Loucy (cell line): ENCODE results near the gene POLR3B.

Experiments used
- EZH2phosphoT487 ChIP-seq: fragments of 200-600 bp; IDR thresholded peaks from 2 replicates; pipeline ENCODE4 v1.6.1; 2018; ENCODE audit warnings: antibody characterized with exemption, mild to moderate bottlenecking, moderate library complexity, borderline replicate concordance
- TF ChIP-seq, protein P1 (sequence below): fragments of 200-600 bp; sonication (generic); conservative IDR thresholded peaks from 2 replicates; pipeline ENCODE4 v1.5.1; 2014; ENCODE audit warnings: mild to moderate bottlenecking, antibody characterized with exemption, low read length

DNA sequence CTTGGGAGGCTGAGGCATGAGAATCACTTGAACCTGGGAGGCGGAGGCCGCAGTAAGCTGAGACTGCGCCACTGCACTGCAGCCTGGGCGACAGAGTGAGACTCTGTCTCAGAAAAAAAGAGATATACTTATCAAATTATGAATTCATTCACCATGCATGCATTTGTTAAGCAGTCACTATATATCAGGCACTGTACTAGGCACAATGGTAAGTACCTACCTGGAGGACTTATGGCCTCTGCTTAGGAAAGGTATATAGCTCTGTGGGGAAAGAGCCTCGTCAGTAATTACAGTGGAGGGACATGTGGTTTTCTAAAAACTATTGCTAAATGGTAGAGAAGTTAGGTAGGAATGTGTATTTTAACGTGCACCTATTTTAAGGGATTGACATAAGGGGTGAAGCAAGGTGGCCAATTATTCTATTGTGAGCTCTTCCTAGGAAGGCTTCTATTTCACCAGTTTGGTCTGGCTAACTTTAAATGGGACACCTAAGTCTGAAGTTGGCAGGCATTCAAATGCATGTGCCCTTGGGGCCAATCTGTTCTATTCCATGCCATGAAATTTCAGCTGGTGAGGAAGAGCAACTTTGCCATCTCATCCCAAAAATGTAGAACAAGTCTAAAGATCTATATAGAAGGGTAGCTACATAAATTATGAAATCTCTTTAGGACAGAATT is 40.0 kb upstream of the POLR3B start:
- TF ChIP-seq, protein P1, sequence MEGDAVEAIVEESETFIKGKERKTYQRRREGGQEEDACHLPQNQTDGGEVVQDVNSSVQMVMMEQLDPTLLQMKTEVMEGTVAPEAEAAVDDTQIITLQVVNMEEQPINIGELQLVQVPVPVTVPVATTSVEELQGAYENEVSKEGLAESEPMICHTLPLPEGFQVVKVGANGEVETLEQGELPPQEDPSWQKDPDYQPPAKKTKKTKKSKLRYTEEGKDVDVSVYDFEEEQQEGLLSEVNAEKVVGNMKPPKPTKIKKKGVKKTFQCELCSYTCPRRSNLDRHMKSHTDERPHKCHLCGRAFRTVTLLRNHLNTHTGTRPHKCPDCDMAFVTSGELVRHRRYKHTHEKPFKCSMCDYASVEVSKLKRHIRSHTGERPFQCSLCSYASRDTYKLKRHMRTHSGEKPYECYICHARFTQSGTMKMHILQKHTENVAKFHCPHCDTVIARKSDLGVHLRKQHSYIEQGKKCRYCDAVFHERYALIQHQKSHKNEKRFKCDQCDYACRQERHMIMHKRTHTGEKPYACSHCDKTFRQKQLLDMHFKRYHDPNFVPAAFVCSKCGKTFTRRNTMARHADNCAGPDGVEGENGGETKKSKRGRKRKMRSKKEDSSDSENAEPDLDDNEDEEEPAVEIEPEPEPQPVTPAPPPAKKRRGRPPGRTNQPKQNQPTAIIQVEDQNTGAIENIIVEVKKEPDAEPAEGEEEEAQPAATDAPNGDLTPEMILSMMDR = no peak
- TF ChIP-seq EZH2phosphoT487 = no peak
